HG02759 (cell line): ENCODE results near the gene FAHD1.
A peak's percentile ranks its signal among the peaks of the same experiment; 100 is the strongest.

Experiments used
- ATAC-seq: cut with Tn5 transposase; IDR thresholded peaks from one replicate; pipeline ENCODE4 v1.9.1; 2021; ENCODE audit warnings: mild to moderate bottlenecking, moderate library complexity; ENCODE audit not compliant: unreplicated experiment

Gene FAHD1

DNA sequence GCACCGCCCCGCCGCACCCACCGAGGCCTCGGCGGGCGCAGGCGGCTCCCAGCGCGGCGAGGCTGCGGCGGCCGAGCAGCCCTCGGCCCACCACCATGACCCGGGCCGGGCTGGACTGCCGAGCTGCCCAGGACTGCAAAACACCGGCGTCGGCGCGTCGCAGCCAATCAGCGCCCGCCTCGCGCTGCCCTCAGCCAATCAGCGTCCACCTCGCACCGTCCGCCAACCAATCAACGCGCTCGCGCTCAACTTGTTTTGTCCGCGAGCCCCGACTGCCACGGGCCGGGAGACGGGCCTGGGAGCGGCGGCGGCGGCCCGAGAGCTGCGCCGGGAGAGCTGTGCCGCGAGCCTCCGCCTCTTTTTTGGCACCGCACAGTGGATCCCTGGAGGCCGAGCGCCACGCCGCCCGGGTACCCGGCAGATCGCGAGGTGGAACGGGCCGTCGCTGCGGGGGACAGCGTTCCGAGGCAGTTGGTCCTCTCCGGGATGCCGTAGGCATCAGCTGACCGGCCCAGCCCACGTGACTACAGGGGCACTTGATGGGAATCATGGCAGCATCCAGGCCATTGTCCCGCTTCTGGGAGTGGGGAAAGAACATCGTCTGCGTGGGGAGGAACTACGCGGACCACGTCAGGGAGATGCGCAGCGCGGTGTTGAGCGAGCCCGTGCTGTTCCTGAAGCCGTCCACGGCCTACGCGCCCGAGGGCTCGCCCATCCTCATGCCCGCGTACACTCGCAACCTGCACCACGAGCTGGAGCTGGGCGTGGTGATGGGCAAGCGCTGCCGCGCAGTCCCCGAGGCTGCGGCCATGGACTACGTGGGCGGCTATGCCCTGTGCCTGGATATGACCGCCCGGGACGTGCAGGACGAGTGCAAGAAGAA lies at the start of gene FAHD1, which contains the start of gene HAGH:
Gene FAHD1, plus strand, starts transcription at position 516 of the 883 bp plus-strand sequence. Its CDS starts 33 bp downstream, at position 549.
Gene HAGH, minus strand, starts transcription at position 135 of the 883 bp plus-strand sequence. Its CDS starts 38 bp downstream, at position 97.
- peak; percentile 86 for ATAC-seq

DNA sequence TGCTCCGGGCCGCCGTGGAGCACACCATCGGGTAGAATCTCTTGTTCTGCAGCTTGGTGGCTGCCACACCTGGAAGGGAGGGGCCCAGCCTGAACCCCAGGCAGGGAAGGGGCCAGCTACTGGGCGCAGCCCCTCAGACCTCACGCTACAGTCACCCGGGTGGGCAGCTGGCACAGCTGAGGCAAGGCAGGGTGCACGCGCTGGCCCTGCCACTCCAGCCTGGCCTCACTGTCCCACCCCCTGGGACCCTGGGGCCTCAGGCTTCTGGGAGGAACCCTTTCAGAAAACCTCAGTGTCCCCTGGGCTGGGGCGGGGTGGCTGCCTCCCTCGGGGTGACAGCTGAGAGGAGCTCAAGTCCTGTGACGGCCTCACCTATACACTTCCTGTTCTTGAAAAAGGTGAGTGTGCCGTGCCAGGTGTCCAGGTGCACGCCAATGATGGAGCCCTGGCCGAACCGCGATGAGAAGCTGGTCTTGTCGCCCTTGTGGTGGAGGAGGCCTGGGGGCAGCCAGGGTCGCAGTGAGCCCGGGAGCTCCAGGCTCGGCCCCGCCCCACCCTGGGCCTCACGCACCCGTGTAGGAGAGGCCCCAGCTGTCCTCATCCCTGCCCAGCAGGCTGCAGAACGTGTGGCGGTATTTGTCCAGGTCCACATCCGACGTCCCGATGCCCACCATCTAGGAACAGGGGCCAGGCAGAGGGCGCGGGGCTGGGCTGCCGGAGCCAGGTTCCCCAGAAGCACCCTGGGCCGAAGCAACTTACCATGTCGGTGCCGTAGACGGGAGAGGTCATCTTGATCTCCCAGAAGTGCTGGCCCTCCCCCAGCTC lies 49.4 kb upstream of the FAHD1 start:
- no peak for ATAC-seq

DNA sequence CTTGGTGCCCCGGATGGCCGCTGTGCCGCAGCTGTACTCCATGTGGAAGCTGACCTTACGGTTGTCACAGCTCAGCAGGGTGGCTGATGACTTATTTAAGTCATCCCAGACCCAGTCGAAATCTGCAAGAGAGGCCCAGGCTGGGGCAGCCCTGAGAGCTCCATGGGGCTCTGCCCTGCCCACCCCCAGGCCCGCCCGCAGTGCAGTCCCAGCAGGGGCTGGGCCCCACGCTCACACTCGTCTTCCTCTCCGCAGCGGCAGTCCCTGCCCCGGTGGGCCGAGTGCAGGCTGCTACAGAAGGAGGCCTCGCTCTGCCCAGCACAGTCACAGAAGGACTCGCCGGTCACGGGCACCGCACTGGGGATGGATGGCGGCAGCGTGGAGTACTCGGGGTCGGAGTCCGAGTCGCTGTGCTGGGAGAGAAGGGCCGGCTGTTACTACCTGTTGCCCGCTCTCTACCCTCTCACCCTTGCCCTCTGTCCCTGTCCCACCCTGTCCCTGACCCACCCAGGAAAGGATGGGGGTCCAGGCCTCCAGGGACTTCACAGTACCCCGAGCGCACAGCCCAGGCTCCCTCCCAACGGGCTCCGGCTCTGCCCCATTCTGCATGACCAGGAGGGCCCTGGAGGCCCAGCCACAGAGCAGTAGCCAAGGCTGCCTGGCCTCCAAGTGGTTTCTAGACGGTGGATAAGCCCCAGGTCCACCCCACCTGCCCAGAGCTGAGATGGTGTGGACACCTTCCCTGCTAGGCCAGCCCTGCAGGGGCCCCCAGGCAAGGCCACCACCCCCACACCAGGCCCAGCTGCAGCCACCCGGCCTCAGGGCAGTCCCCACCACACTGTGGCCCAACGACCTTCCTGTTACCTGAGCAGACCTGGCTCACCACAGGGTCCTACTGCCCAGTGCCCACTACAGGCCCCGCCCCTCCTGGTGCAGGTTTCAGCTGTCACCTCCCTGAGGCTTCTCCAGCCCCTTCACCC lies 48.5 kb upstream of the FAHD1 start:
- no peak for ATAC-seq

DNA sequence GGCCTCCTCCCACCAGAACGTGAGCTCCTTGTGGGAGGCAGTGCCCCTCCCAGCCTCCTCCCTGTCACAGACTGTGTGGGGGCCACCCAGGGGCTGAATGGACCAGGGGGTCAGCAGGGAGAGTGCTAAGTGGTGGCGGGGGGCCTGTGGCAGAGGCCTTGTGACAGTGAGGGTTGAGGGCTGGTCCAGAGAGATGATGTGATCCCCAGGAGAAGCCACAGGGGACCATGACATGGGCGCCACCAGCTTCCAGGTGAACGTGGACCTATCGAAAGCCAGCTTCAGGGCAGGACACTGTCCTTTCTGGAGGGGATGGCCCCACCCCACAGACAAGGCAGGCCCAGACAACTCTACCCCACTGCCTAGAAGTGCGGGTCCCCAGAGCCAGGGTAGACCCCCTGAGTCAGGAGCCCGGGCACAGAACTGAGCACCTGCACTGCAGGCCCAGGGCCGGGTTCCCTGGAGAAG lies 47.7 kb upstream of the FAHD1 start:
- no peak for ATAC-seq

DNA sequence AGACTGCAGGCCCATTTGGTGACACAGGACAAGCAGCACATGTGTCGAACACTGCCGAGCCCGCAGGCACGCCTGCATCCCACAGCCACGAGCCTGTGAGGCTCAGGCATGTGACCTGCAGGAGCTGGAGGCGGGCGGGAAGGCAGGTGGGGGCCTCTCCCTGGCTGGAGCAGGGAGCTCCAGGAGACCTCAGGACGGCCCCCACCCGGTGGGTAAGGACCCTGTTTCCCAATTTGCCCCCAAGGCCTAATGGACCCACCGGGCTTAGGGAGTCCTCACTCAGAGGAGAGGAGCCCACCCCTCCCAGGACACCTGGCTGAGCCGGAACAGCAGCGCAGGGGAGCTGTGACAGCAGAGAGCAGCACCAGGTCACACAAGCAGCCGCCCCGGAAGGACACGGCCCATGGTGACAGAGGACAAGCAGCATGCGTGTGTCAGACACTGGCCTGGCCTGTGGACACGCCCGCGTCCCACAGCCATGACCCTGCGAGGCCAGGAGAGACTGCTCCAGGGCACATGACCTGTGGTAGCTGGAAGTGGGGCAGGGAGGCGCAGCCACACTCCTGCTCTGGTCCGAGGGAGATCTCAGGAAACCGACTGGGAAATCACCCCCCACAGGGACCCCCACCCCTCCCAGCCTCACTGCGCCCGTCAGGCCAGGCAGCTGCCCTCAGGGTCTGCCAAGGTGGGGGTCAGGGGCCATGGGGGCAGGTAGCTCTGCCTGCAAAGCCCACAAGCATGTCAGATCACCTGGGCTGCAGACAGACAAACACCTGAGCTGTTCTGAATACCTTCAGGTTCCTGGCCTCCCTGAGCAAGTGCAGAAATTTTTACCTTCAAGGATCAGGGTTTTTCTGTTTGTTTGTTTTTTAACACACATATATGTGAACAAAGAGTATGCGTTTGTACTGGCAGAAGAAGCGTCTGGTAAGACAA lies 47.0 kb upstream of the FAHD1 start:
- ATAC-seq: no peak

DNA sequence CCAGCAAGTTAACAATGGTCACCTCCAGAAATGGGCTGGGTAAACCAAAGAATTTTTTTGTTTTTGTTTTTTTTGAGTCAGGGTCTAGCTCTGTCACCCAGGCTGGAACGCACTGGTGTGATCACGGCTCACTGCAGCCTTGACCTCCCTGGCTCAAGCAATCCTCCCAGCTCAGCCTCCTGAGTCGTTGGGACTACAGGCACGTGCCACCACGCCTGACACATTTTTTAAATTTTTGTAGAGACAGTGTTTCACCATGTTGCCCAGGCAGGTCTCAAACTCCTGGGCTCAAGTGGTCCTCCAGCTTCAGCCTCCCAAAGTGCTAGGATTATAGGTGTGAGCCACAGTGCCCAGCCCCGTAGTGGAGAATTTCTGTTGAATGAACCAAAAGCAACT lies 46.3 kb upstream of the FAHD1 start:
- no peak for ATAC-seq

DNA sequence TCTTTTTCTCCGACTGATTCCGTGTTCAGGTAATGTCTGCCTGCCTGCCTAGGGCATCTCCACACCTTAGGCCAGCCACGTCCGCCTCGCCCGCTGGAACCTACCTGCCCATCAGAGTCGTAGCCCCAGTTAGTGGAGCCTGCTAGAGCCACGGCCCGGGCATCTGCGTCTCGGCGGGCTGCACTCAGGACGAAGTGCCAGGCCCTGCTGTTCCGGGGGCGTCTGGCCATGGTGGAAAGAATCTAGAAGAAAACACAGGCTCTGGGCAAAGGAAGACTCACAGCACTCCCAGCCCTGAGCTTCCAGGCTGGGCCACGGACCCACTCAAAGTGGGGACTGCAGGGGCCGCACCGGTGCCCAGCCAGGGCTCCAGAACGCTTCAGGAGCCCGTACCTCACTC lies 45.8 kb upstream of the FAHD1 start:
- ATAC-seq: no peak

DNA sequence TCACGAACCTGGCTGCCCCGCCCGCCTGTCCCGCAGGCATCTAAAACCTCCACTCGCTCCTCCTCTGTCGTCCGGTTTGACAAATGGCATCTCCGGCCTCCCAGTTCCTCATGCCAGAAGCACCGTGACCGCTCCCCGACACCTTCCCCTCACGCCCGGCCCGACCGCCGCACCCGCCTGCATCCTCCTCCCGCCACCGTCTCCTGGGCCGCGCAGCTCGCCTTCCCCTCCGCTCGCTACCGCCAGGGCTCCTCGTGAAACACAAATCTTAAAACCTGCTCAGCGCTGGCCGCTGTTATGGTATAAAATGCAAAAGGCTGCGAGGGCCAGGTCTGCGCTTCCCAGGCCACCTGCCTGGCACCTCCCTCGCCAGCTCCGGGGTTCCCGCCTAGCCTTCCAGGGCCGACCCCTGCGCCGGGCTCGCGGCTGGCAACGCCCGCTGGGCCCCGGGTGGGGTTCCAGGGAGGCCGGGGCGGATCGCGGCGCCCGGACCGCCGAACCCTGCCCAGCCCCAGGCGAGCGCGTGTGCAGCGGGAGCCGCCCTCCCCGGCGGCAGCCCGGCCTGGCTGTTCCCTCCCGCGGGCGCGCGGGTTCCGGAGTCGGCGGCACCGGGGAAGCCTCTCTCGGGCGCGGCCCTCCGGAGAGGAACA lies 45.1 kb upstream of the FAHD1 start:
- peak; percentile 1 for ATAC-seq

DNA sequence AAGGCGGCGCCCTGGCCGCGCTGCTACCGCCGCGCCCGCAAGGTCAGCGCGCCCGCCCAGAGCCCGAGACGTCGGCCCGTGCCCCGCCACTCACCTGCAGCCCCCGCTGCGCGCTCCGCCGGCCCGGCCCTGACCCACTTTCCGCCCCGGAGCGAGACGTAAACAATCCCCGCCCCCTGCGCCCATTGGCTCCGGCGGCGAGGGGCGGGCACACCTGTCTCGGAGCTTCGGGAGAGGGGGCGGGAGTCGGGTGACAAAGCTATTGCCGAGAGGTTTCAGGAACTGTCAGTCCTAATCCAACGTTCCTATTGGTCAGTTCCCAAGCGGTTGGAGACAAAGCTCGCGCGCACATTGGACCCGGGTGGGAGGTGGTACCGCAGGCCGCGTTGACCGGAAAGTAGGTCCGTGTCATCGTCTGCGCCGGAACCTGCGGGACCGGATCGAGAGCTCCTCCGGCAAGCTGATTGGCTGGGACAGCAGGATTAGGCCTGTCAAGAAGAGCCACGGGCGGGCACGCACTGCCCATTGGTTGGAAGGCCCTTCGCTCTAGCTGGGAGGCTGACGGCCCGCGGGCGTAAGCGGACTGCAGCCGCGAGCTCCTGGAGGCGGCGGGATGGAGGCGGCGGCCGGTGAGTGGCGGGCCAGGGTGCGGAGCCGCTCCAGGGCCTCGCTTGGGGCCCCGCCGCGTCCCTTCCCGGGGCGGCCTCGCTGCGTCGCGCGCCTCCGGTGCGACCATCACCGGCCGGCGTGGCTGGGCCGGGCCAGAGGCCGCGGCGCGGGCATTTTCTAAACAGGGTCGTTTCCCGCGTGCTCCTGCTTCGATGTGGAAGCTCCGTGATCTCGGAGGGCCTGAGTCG lies 44.4 kb upstream of the FAHD1 start, which contains the start of the genes NUBP2 and SPSB3:
Gene NUBP2, plus strand, starts transcription at position 553 of the 857 bp plus-strand sequence. Its CDS starts 61 bp downstream, at position 614.
Gene SPSB3, minus strand, starts transcription at position 164 of the 857 bp plus-strand sequence. CDS start 1,088 bp downstream, outside the sequence.
- peak; percentile 84 for ATAC-seq

DNA sequence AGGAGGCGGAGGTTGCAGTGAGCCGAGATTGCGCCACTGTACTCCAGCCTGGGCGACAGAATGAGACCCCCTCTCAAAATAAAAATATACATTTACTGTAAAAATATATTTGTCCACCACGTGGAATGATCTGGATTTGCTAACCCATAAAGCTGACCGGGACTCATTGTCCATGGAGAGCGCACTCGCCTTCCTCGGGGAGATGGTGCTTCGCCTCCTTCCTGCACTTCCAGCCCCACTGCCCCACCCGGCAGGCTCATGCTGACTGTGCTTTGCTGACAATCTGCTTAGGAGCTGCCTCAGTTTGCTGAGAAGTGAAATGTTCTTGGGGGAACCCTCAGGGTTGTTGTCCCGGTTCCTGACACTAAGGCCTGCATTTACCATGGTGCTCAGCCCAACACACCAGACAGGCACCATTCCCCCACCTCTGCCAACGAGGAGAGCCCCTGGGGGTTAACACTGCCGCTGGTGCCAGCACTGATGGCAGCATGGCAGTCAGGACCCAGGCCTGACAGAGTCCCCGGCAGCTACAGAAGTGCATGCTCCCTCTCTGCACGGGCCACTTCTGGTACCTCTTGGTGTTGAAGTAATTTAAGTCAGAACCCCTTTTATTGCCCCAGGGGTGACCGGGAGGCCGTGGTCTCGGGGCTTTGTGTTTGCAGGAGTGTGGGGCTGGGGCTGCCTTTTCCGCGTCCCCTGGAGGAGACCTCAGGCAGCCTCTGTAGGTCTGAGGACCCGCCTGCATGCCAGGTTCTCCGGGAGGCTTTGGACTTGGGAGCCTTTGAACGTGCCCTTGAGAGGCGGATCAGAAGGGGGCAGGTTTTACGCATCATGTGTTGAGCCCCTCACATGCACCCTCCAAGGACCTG lies 41.8 kb upstream of the FAHD1 start:
- no peak for ATAC-seq

DNA sequence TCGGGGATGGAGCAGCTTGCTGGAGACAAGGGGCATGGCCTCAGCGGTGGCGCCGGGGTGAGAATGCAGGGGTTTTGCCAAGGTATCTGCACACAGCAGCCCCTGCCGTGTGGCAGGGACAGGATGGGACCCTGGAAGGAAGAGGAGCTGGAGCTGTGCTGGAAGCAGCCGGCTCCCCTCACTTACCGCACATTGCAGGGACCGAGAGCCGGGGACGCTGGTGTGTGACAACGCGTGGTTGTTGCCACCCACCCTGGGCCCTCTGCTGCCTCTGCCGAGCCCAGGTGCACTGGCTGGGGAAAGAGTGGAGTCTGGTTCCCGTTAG lies 41.2 kb upstream of the FAHD1 start:
- no peak for ATAC-seq

DNA sequence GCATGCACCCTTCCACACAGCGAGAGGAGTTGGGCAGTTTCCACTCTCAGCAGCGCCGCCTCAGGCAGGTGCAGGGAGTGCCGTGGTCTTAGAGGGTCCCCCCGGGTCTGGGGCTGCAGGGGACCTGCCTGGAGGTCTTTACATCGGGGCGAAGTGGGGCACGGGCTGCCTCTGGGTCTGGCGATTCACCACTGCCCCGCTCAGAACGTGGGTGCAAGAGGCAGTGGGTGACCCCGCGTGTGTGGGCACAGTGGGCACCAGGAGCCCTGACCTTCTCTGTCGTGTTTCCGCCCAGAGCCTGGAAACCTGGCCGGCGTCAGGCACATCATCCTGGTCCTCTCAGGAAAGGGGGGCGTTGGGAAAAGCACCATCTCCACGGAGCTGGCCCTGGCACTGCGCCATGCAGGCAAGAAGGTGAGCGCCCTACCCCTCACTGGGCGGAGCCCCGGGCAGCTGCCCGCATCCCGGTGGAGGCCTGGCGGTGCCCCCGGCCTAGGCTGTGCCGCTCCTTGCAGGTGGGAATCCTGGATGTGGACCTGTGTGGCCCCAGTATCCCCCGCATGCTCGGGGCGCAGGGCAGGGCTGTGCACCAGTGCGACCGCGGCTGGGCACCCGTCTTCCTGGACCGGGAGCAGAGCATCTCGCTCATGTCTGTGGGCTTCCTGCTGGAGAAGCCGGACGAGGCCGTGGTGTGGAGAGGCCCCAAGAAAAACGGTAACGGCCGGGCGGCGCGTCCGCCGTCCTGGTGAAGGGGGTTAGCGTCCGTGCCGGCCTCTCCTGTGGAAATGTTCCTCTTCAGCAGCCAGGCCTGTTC lies 40.6 kb upstream of the FAHD1 start:
- no peak for ATAC-seq

DNA sequence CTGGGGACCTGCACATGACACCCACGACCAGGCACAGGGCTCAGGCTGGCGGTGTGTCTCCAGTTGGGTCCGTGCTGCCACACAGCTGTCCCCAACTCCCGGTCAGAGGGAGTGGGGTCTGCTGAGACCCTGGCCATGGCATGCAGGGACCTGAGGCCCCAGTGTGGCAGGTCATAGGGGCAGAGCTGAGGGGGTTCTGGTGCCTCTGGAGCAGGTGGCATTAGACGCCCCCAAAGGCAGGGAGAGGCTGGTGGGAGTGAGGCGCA lies 40.0 kb upstream of the FAHD1 start:
- no peak for ATAC-seq

DNA sequence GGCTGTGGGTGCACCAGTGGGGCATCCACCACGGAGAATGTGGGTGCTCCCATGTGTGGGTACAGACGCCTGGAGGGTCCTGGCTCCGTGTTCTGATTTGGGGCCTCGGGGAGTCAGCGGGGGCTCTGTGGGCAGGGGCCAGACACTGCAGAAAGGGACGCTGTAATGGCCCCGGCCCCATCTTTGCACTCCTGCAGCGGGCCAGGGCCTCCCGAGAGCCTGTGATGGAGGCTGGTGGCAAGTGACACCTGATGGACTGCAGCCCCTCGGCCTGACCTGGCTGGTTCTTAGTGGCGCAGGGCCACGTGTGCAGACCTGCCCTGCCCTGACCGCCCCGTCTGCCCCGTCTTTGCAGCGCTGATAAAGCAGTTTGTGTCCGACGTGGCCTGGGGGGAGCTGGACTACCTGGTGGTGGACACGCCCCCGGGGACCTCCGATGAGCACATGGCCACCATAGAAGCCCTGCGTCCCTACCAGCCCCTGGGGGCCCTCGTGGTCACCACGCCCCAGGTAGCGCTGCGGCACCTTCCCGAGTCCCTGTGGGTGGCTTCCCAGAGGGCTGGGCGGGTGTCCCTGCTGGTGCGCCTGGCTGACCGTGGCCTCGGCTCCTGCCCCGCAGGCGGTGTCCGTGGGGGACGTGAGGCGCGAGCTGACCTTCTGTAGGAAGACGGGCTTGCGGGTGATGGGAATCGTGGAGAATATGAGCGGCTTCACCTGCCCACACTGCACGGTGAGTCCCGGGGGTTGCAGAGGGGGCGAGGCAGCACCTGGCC lies 39.5 kb upstream of the FAHD1 start:
- ATAC-seq: no peak

DNA sequence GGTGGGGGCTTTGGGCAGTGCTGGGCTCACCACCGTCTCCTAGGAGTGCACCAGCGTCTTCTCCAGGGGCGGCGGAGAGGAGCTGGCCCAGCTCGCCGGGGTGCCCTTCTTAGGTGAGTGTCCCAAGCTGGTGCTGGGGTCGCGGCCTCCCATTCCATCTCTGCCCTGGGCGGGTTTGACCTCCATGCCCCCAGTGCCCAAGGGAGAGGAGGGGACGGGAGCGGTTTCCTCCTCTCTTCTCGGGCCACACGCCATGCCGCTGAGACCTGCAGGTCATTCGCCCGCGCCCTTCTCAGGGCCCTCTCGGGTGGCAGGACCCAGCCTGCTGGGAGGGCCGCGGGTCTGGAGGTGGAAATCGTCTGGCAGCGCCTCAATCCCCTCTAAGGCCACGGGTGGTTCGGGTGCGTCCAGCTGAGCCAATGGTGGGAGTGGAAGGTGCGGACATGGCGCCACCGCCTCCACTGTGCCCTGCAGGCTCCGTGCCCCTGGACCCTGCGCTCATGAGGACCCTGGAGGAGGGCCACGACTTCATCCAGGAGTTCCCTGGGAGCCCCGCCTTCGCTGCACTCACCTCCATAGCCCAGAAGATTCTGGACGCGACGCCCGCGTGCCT lies 38.8 kb upstream of the FAHD1 start:
- no peak for ATAC-seq
